ENCODE data around the gene HEBP1. TPM values are rescaled to one million over a fixed set of nuclear protein-coding genes. Genes with fewer than 3 reads are reported as not detected.

HEBP1 gene
- 11.7 and 28.7 TPM in 2 replicates for total RNA-seq

GRCh38 chr12:12999959-13000615 is at the start of gene HEBP1:
Gene HEBP1, minus strand, starts transcription at chr12:13000265. Its CDS starts 151 bp downstream, at chr12:13000114.

DNA sequence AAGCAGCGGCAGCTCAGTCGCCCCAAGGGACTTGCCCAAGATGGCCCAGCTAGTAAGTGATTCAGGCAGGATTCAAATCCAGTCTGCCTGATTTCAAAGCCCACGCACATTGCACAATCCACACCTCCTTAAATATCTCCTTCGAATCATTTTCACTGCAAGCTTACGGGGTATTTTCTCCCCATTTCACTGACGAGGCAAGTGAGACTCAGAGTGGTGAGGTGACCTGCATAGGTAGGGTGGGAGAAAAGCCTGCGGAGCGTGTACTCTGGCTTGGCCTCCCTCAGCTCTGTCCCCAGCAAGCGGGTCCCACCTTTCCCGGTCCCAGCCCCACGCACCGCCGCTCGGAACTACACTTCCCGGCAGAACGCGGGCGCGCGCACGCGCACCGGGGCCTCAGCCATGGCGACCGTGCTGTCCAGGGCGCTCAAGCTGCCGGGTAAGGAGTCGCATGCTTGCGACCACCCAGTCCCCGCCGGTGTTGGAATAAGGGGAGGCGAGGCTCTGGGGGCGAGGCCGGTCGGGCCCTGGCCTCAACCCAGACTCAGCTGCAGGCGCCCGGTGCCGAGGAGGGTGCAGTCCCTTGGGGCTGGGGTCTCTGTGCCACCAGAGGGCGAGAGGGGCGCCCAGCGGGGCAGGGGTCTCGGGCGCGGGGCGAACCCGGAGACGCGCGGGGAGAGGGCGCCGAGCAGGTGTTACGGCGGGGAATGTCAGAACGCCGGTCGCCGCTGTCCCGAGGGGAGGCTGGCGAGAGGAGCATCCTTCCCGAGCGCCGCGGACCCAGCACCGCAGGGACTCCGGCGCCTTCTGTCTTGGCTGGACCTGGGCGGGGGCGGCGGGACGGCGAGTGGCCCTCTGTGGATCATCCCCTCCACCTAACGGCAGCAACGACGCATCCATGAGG is 44.2 kb upstream of the HEBP1 start, which contains the start of gene FAM234B:
TSS of gene FAM234B (plus strand) at position 380 of the 904 bp plus-strand sequence. CDS start at position 403, 23 bp downstream.

DNA sequence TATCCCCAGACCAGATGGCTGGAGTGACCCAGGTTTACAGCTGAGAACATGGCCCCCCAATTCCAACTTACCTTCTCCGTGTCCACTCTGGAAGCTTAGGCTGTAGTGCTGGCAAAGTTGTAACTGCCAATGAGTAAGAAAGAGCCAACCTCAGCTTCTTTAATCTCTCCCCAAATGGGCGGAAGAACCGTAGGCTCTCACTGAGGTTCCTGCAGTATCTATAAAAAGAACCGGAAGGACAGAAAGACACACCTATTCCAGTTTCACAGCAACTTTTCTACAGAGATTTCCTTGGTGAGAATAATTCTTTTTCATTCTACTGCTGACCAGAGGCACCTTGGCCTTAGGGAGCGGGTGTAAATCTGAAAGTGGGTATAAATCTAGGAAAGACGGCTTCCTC is 48.0 kb downstream of the HEBP1 start, which contains the start of gene GPRC5D:
TSS of gene GPRC5D (minus strand) at position 135 of the 400 bp plus-strand sequence. CDS start 1,786 bp downstream, outside the sequence.

Small RNA genes within 50 kb of the gene (small RNA-seq; reads per million reads assigned to genes)
- gene RF00604: not detected

Other genes starting within 250 kb of the HEBP1 start
- gene APOLD1, start 214.6 kb downstream of the HEBP1 start, total RNA-seq: 2.4 and 4.0 TPM in 2 replicates
- 57.7 and 88.9 TPM in 2 replicates for gene DDX47, start 186.9 kb downstream of the HEBP1 start, total RNA-seq
- gene GPRC5A, start 108.7 kb downstream of the HEBP1 start, total RNA-seq: 34.2 and 41.6 TPM in 2 replicates
- 0.22 TPM in 1 of 2 replicates, not detected in the other for gene GPRC5D, start 48.1 kb downstream of the HEBP1 start, total RNA-seq
- 5.9 and 6.2 TPM in 2 replicates for gene FAM234B, start 44.1 kb upstream of the HEBP1 start, total RNA-seq
- gene GSG1, start 103.4 kb upstream of the HEBP1 start, total RNA-seq: 0.76 TPM in 1 of 2 replicates, not detected in the other
- gene EMP1, start 196.5 kb upstream of the HEBP1 start, total RNA-seq: 106 and 325 TPM in 2 replicates